Tibial nerve (tissue), 4 donors: ENCODE results near the gene GGNBP2. TPM values are rescaled to one million over a fixed set of nuclear protein-coding genes. Genes with fewer than 3 reads are reported as not detected.

Source experiments
- DNase-seq, 2 donors: peaks; one replicate each; pipeline ENCODE4 v3.0.0-alpha.2; 2019; ENCODE audit warnings: low spot score in 2 of 2
- H3K27ac ChIP-seq, 4 donors: fragments of 200-600 bp; sonication (generic) in 3 of 4; one replicate each; pipeline ENCODE4 v1.5.1; 2017 to 2019; ENCODE audit warnings: mild to moderate bottlenecking in 1 of 4
- H3K27me3 ChIP-seq, 2 donors: fragments of 200-600 bp; sonication (generic) in 1 of 2; one replicate each; pipeline versions ENCODE4 v1.5.1 to v1.6.0; 2017 to 2019
- H3K36me3 ChIP-seq, 3 donors: fragments of 200-600 bp; sonication (generic); one replicate each; pipeline ENCODE4 v1.5.1; 2018 to 2019
- H3K4me1 ChIP-seq, 4 donors: fragments of 200-600 bp; sonication (generic) in 3 of 4; one replicate each; pipeline ENCODE4 v1.5.1; 2017 to 2019
- H3K4me3 ChIP-seq, 4 donors: fragments of 200-600 bp; sonication (generic) in 3 of 4; one replicate each; pipeline ENCODE4 v1.5.1; 2017 to 2019; ENCODE audit warnings: mild to moderate bottlenecking in 1 of 4, moderate library complexity in 1 of 4
- H3K9me3 ChIP-seq, 4 donors: fragments of 200-600 bp; sonication (generic) in 3 of 4; one replicate each; pipeline ENCODE4 v1.5.1; 2017 to 2019
- CTCF ChIP-seq, 5 experiments: fragments of 200-600 bp in 3 of 5; fragments of 450-650 bp in 2 of 5; sonication (generic) in 3 of 5; IDR thresholded peaks; one replicate each; pipeline ENCODE4 v1.5.1; 2016 to 2019; ENCODE audit warnings: antibody characterized with exemption in 5 of 5, mild to moderate bottlenecking in 3 of 5, moderate library complexity in 2 of 5
- EP300 ChIP-seq, 2 donors: sonication (generic); formaldehyde crosslinking; IDR thresholded peaks; one replicate each; pipeline ENCODE4 v1.6.1; 2017; ENCODE audit warnings: antibody characterized with exemption in 2 of 2, mild to moderate bottlenecking in 1 of 2
- POLR2A ChIP-seq, 2 donors: fragments of 450-650 bp; IDR thresholded peaks; one replicate each; pipeline ENCODE4 v1.6.1; 2017; ENCODE audit warnings: antibody characterized with exemption in 2 of 2, mild to moderate bottlenecking in 2 of 2, moderate library complexity in 2 of 2
- WGBS, 2 donors: methylation state at CpG; one replicate each; pipeline ENCODE4 v1.1.5; 2018; 5-methylcytosine and 5-hydroxymethylcytosine counted together
- total RNA-seq, 4 donors: library from RNA; depleted of rRNA; stranded (reverse); fragments of >200 nt; gene quantifications; one replicate each; pipeline ENCODE4 v1.1.0, GENCODE V29; 2016

Gene GGNBP2
- 100 to 1,000 TPM in 1 of 4 donors, 10 to 100 TPM in 3; 53.6 to 107 (median 79.4) TPM for total RNA-seq

GRCh38 chr17:36544307-36545076 lies at the start of gene GGNBP2:
Gene GGNBP2 (plus strand): TSS chr17:36544919. CDS start chr17:36545725, 806 bp downstream.
- H3K27me3 ChIP-seq: no peaks in the 10 kb centered on the region
- peak; percentile 82 to 83 for DNase-seq
- 0 to 1% methylated on average over 17 to 60 of the region's 71 CpGs for WGBS, 2 donors

GRCh38 chr17:36495076-36495578 lies 49.6 kb upstream of the GGNBP2 start:
- Histone ChIP-seq H3K36me3 (peaks cover 0 to 91% (median 23%) of the 10 kb centered on the region in 3 donors), H3K9me3 (peaks cover 0 to 3% (median 0%) of the 10 kb centered on the region in 4 donors), H3K27me3 (no peaks in the 10 kb centered on the region), H3K4me1 (peaks cover 0 to 23% (median 0%) of the 10 kb centered on the region in 4 donors), H3K27ac (no peak overlapping the region), H3K4me3 (no peak overlapping the region)
- WGBS, 2 donors: 58 to 64% methylated on average over 3 of the region's 3 CpGs
- TF ChIP-seq EP300 (IDR thresholded peaks at IDR 0.05): no peak
- TF ChIP-seq POLR2A (IDR thresholded peaks at IDR 0.05): no peak
- TF ChIP-seq CTCF (IDR thresholded peaks at IDR 0.05): no peak
- no peak for DNase-seq

More at GRCh38 chr17:36544307-36545076, at the start of gene GGNBP2:
- H3K4me3 ChIP-seq: peak within 1 kb of the TSS; percentile 93 to 98 (median 96)
- TF ChIP-seq POLR2A (IDR thresholded peaks at IDR 0.05): peak; percentile 71 to 88
- peak in 1 of 2 donors; percentile 97 for TF ChIP-seq EP300 (IDR thresholded peaks at IDR 0.05)
- peak in 1 of 5 experiments; percentile 4 for TF ChIP-seq CTCF (IDR thresholded peaks at IDR 0.05)
- peak within 1 kb of the TSS; percentile 98 to 100 (median 99) for H3K27ac ChIP-seq
- no peaks in the 10 kb centered on the region for H3K36me3 ChIP-seq
- no peaks in the 10 kb centered on the region for H3K9me3 ChIP-seq
- peaks cover 0 to 48% (median 41%) of the 10 kb centered on the region in 4 donors for H3K4me1 ChIP-seq

GRCh38 chr17:36496018-36496789 lies 48.5 kb upstream of the GGNBP2 start:
- Histone ChIP-seq H3K4me3 (no peak overlapping the region), H3K36me3 (peaks cover 0 to 87% (median 23%) of the 10 kb centered on the region in 3 donors), H3K27ac (peak overlapping the region in 2 of 4 donors; percentile 21 to 28), H3K4me1 (peaks cover 0 to 21% (median 0%) of the 10 kb centered on the region in 4 donors), H3K9me3 (no peaks in the 10 kb centered on the region), H3K27me3 (no peaks in the 10 kb centered on the region)
- 50 to 58% methylated on average over 9 of the region's 9 CpGs for WGBS, 2 donors
- no peak for DNase-seq
- TF ChIP-seq CTCF (IDR thresholded peaks at IDR 0.05): no peak
- no peak for TF ChIP-seq EP300 (IDR thresholded peaks at IDR 0.05)

GRCh38 chr17:36498155-36498554 lies 46.6 kb upstream of the GGNBP2 start:
- no peak for DNase-seq
- no peak overlapping the region for H3K4me3 ChIP-seq
- H3K4me1 ChIP-seq: peaks cover 0 to 22% (median 0%) of the 10 kb centered on the region in 4 donors
- TF ChIP-seq CTCF (IDR thresholded peaks at IDR 0.05) (no peak), POLR2A (IDR thresholded peaks at IDR 0.05) (no peak), EP300 (IDR thresholded peaks at IDR 0.05) (no peak)
- no peaks in the 10 kb centered on the region for H3K27me3 ChIP-seq
- whole genome bisulfite sequencing, 2 donors: 64 to 66% methylated on average over 8 to 9 of the region's 9 CpGs
- H3K27ac ChIP-seq: no peak overlapping the region
- H3K36me3 ChIP-seq: peaks cover 0 to 84% (median 18%) of the 10 kb centered on the region in 3 donors
- H3K9me3 ChIP-seq: no peaks in the 10 kb centered on the region
